GM12864 (cell line): ENCODE data around the gene BAX.

Source experiments
- DNase-seq: peaks from one replicate; pipeline ENCODE4 v3.0.0-alpha.2; 2011; ENCODE audit warnings: low read depth
- H3K4me3 ChIP-seq: 2 replicates; pipeline ENCODE4 v1.5.1; 2011; ENCODE audit warnings: mild to moderate bottlenecking, low read depth, low read length, control low read depth
- TF ChIP-seq, protein P1 (sequence below): IDR thresholded peaks from 2 replicates; pipeline ENCODE4 v1.5.1; 2011; ENCODE audit warnings: low read depth, mild to moderate bottlenecking, moderate library complexity, low read length, control low read depth, inconsistent platforms; ENCODE audit errors: missing control alignments

The BAX gene

DNA sequence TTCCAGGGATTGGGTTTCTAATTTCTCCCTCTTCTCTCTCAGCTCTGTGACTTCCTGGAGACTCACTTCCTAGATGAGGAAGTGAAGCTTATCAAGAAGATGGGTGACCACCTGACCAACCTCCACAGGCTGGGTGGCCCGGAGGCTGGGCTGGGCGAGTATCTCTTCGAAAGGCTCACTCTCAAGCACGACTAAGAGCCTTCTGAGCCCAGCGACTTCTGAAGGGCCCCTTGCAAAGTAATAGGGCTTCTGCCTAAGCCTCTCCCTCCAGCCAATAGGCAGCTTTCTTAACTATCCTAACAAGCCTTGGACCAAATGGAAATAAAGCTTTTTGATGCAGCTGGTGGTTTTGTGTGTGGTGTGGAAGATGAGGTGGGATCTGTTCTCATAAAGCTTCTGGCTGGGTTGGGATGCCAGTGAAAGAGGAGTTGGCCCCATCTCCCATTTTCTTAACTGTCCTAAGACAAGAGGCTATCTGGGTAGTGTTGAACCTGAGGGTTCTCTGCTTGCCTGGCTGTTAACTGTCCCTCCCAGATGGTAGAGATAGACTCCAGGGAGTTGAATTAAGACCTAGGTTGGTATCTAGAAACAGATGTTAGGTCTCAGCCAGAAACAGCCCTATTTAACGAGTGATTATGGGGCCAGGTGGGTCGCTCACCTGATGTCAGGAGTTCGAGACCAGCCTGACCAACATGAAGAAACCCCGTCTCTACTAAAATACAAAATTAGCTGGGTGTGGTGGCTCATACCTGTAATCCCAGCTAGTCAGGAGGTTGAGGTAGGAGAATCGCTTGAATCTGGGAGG, 12.1 kb downstream of the BAX start:
- peak overlapping the region; percentile 64 for H3K4me3 ChIP-seq
- TF ChIP-seq, protein P1, sequence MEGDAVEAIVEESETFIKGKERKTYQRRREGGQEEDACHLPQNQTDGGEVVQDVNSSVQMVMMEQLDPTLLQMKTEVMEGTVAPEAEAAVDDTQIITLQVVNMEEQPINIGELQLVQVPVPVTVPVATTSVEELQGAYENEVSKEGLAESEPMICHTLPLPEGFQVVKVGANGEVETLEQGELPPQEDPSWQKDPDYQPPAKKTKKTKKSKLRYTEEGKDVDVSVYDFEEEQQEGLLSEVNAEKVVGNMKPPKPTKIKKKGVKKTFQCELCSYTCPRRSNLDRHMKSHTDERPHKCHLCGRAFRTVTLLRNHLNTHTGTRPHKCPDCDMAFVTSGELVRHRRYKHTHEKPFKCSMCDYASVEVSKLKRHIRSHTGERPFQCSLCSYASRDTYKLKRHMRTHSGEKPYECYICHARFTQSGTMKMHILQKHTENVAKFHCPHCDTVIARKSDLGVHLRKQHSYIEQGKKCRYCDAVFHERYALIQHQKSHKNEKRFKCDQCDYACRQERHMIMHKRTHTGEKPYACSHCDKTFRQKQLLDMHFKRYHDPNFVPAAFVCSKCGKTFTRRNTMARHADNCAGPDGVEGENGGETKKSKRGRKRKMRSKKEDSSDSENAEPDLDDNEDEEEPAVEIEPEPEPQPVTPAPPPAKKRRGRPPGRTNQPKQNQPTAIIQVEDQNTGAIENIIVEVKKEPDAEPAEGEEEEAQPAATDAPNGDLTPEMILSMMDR: no peak
- no peak for DNase-seq

DNA sequence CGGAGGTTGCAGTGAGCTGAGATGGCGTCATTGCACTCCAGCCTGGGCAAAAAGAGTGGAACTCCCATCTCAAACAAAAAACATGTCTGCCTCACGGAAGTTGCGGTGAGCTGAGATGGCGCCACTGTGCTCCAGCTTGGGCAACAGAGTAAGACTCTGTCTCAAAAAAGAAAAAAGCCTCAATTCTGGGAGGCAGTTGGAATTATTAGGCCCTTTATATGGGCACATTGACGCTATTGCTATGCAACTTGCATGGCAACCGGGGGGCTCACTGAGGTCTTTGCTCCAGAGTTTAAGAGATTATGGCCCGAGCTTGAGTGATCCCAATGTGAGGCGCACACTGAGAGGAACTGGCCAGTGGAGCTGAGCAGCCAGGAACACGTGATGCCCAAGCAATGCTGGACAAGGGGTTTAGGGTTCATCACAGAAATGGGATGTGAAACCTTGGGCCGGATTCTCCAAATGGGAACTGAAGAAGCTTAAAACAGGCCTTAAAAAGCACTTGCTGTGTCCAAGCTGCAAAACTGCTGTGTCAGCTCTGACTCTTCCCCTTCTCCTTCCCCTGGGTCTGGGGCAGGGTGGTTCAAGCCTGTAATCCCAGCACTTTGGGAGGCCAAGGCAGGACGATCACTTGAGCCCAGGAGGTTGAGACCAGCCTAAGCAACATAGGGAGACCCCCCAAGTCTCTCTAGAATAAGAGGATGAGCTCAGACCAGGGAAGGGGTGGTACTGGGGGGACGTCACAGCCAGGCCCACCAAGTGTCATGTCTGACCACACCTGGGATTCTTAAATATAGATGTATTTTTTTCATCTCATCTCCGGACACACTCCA, 12.9 kb downstream of the BAX start:
- DNase-seq: no peak
- no peak overlapping the region; the same call in 1 of the 2 replicates for H3K4me3 ChIP-seq
- TF ChIP-seq, protein P1: no peak

DNA sequence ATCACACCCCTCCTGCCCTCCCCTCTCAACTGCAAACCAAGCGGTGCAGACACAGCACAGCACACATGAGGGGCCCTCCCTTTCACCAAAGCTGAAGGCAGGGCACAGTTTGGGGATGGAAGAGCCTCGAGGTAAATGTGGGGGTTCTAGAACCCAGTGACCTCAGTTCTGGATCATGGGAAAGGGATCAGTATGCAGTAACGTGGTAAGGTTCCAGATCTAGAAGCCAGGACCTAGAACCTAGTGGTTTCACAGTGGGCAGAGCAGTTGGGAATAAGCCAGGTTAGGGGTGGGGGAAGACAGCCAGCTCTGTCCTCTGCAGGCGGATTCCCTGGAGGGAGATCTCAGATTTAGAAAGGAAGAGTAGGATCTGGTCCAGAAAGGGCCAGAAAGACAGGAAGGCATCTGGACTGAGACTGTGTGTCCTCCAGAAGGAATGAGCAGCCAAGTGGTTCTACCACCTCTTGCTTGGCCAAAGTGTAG, 13.5 kb downstream of the BAX start:
- no peak overlapping the region for H3K4me3 ChIP-seq
- TF ChIP-seq, protein P1: no peak
- no peak for DNase-seq

DNA sequence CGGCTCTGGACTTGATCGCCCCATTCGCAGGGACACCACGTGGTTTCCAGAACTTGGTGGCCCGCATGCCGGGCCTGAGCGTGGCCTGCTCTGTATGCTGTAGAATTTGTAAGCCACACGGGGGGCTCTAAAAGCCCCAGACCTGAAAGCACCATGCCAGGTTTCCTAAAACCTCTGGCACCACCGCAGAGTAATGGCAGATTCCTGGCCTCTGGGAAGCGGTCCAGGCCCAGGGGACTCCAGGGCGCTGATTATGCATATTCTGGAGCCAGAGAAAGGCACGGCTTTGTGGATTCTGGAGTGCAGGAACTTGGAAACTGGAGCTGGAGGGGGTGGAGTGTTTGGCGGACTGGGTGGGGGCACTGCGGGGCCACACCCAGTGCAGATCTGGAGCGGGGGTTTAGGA, 14.1 kb downstream of the BAX start:
- no peak for DNase-seq
- TF ChIP-seq, protein P1: no peak
- H3K4me3 ChIP-seq: no peak overlapping the region

DNA sequence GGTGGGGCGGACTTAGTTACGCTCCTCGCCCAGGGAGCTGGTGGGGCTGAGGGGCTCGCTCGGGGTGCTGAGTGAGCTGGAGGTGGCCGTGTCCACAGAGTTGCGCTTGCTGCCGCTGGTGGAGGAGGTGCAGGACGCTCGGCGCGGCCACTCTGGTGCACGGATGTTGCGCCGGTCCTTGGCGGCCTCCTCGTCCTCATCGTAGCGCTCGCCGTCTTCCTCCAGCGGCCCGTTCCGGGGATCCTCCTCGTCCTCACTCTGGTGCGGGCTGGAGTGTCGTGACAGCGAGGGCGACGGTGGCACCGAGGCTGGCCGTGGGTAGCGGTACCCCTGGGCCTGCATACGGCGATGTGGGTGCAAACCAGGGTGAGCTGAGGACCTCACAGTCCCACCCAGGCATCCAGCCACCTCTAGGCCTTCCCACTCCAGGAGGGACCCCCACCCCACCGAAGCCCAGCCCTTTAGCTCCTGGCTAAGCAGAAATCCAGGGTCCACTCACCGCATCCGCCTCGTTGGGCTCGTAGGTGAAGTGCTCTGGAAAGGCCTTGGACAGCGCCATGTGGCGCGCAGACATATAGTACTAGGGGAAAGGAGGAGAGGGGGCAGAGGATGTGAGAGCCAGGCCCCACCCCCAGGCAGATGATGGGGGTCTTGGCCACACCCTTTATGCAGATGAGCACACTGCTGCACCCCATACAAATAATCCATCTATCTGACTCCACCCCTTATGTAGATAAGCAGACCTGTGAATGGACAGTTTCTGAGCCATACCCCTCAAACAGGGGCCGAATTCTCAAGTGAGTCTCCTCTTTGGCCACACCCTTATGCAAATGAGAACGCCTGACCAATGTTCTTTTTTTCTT, 14.8 kb downstream of the BAX start:
- TF ChIP-seq, protein P1: no peak
- no peak for DNase-seq
- H3K4me3 ChIP-seq: no peak overlapping the region

DNA sequence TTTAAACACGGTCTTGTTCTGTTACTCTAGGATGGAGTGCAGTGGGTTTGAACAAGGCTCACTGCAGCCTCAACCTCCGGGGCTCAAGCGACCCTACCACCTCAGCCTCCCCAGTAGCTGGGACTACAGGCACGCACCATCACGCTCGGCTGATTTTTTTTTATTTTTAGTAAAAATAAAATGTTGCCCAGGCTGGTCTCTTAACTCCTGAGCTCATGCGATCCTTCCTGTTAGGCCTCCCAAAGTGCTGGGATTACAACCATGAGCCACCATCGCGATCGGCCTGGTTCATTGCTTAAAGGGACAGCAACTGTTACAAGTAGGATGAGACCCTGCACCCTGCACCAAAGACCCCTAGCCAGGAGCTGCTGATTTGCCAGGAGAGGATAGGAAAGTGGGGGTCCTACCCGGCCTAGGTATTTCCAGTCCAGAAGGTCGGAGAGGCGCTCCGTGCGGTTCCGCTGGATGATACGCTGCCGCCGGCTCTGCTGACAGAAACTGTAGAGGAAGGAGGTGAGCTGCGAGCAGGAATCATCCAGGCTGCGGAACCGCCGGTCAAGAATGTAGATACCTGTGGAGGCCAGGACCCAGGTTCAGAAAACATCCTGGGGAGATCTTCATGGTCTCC, 15.6 kb downstream of the BAX start:
- TF ChIP-seq, protein P1: no peak
- DNase-seq: no peak
- no peak overlapping the region for H3K4me3 ChIP-seq
